ENCODE results near the gene PLCL1. TPM values are rescaled to one million over a fixed set of nuclear protein-coding genes. Genes with fewer than 3 reads are reported as not detected.

PLCL1 gene
- total and polyA plus RNA-seq, 8 donors = 0.93 to 28.7 (median 3.1) TPM

DNA sequence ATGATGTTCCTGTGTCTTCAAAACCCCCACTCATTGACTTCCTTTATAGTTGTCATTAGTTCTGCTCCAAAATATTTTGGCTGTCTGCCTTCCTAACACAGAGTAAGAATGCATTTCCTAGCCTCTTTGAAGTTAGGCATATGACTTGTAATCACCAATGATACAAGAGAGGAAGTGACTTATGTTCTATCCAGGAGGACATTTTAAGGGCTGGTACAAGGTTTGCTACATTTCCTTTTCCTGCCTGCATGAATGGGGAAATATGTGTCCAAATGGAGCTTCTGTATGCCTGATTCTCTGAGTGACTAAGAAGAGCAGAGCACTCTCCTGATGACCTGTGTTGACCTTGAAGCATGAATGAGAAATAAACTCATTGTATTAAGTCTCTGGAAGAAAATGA lies 115.1 kb downstream of the PLCL1 start:
- intact Hi-C loops (cut with DNase I; ENCODE audit: low total_unique reads) = no loop called here
- Histone ChIP-seq H3K27me3 (no peaks in the 10 kb centered on the region), H3K4me1 (peaks cover 0 to 17% (median 3%) of the 10 kb centered on the region in 4 donors), H3K36me3 (no peaks in the 10 kb centered on the region), H3K9me3 (no peaks in the 10 kb centered on the region), H3K4me3 (no peak overlapping the region), H3K27ac (no peak overlapping the region)
- TF ChIP-seq, protein P1, sequence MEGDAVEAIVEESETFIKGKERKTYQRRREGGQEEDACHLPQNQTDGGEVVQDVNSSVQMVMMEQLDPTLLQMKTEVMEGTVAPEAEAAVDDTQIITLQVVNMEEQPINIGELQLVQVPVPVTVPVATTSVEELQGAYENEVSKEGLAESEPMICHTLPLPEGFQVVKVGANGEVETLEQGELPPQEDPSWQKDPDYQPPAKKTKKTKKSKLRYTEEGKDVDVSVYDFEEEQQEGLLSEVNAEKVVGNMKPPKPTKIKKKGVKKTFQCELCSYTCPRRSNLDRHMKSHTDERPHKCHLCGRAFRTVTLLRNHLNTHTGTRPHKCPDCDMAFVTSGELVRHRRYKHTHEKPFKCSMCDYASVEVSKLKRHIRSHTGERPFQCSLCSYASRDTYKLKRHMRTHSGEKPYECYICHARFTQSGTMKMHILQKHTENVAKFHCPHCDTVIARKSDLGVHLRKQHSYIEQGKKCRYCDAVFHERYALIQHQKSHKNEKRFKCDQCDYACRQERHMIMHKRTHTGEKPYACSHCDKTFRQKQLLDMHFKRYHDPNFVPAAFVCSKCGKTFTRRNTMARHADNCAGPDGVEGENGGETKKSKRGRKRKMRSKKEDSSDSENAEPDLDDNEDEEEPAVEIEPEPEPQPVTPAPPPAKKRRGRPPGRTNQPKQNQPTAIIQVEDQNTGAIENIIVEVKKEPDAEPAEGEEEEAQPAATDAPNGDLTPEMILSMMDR (IDR thresholded peaks at IDR 0.05) = no peak
- no peak for TF ChIP-seq POLR2A (IDR thresholded peaks at IDR 0.05)
- TF ChIP-seq POLR2AphosphoS5 (IDR thresholded peaks at IDR 0.05) = no peak
- no peak for TF ChIP-seq EP300 (IDR thresholded peaks at IDR 0.05)
- DNase-seq = no peak

DNA sequence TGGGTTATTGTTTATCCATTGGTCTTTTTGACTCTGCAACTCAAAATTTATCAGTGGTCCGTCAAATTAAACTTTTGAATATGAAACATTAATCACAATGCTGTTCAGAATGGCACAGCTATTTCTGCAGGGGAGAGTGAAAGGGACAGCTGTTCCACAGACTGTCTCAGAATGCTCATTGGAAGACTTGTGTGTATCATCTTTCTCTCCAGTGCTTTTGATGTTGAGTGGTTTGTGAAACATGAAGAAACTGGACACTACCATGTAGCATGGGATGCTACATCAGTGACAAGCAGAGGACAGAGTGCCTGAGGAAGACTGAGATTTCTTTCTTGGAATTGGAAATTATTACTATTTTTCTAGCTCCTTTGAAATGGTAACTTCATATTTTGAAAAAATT lies 115.7 kb downstream of the PLCL1 start:
- WGBS, 5 donors = 82 to 97% (median 91%) methylated on average over 1 of the region's 1 CpG
- Histone ChIP-seq H3K27me3 (no peaks in the 10 kb centered on the region), H3K4me3 (no peak overlapping the region), H3K9me3 (no peaks in the 10 kb centered on the region), H3K27ac (no peak overlapping the region), H3K4me1 (peaks cover 0 to 12% (median 3%) of the 10 kb centered on the region in 4 donors), H3K36me3 (no peaks in the 10 kb centered on the region)
- no peak for TF ChIP-seq EP300 (IDR thresholded peaks at IDR 0.05)
- TF ChIP-seq POLR2A (IDR thresholded peaks at IDR 0.05) = no peak
- intact Hi-C loops (cut with DNase I; ENCODE audit: low total_unique reads) = no loop called here
- DNase-seq = no peak

DNA sequence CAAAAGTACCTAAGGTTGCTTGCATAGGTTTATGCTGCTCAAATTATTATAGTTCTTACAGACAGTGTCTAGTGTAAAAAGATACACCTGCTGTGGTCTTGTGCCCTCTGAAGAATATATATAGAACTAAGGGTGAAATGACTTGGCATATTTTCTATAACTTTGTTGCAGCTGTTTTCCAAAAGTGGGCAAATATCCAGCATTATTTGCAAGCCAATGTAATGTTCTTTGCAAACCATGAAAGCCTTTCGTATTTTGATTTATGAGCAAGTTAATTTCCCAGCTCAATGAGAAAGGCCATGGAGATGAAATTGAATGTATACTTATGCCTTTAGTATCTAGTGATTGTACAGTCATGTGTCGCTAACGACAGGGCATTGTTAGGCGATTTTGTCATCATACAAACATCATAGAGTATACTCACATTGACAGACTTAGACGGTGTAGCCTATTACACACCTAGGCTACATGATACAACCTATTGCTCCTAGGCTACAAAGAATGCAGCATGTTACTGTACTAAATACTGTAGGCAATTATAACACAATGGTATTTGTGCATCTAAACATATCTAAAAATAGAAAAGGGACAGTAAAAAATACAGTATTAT lies 116.3 kb downstream of the PLCL1 start:
- Histone ChIP-seq H3K27me3 (no peaks in the 10 kb centered on the region), H3K4me1 (peaks cover 0 to 7% (median 3%) of the 10 kb centered on the region in 4 donors), H3K27ac (no peak overlapping the region), H3K4me3 (no peak overlapping the region), H3K36me3 (no peaks in the 10 kb centered on the region), H3K9me3 (no peaks in the 10 kb centered on the region)
- TF ChIP-seq EP300 (IDR thresholded peaks at IDR 0.05) = no peak
- no peak for DNase-seq
- intact Hi-C loops (cut with DNase I; ENCODE audit: low total_unique reads) = no loop called here
- WGBS, 5 donors = 90 to 96% (median 93%) methylated on average over 5 of the region's 5 CpGs

DNA sequence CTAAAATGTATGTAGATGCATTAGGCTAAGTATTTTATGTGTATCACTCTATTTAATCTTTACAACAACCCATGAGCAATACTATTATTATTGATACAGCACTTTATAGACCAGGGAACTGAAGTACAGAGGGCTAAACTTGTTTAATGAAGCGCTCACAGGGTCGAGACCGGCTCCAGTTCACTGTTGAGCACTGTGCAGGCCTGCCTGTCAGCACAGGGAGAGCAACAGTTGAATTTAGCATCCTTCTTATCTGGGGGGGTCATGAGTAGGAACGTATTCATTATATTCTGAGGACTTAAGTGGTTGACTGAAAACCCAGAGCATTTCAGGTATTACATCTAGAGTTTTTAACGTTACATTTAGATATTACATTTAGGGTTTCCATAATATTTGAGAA lies 120.1 kb downstream of the PLCL1 start:
- Histone ChIP-seq H3K4me3 (no peak overlapping the region), H3K27me3 (no peaks in the 10 kb centered on the region), H3K4me1 (no peaks in the 10 kb centered on the region), H3K27ac (no peak overlapping the region), H3K36me3 (no peaks in the 10 kb centered on the region), H3K9me3 (no peaks in the 10 kb centered on the region)
- intact Hi-C loops (cut with DNase I; ENCODE audit: low total_unique reads) = no loop called here
- 84 to 94% (median 92%) methylated on average over 5 of the region's 5 CpGs for WGBS, 5 donors
- TF ChIP-seq EP300 (IDR thresholded peaks at IDR 0.05) (no peak), POLR2A (IDR thresholded peaks at IDR 0.05) (no peak), POLR2AphosphoS5 (IDR thresholded peaks at IDR 0.05) (no peak)
- TF ChIP-seq, protein P1 (IDR thresholded peaks at IDR 0.05) = no peak
- no peak for DNase-seq

DNA sequence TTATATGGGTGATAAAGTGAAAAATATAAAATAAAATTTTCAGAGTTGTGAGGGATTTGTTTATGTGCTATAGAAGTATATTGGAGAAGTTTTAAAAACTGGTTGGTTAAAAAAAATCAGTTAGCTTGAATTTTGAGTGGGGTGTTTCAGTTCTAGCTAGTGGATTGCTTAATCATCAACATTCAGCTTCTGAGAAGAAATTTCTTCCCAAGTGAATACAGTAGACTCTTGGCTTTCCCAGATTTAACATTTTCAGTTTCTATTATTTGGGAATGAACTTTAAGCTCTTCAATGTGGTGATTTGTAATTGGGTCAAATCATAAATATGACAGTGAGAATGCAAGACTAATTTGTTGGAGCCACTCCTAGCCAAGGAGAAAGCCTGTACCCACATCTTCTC lies 120.8 kb downstream of the PLCL1 start:
- H3K36me3 ChIP-seq = no peaks in the 10 kb centered on the region
- H3K4me1 ChIP-seq = no peaks in the 10 kb centered on the region
- intact Hi-C loops (cut with DNase I; ENCODE audit: low total_unique reads) = no loop called here
- no peaks in the 10 kb centered on the region for H3K9me3 ChIP-seq
- TF ChIP-seq POLR2AphosphoS5 (IDR thresholded peaks at IDR 0.05) (no peak), POLR2A (IDR thresholded peaks at IDR 0.05) (no peak), EP300 (IDR thresholded peaks at IDR 0.05) (no peak)
- TF ChIP-seq, protein P1 (IDR thresholded peaks at IDR 0.05) = no peak
- H3K4me3 ChIP-seq = no peak overlapping the region
- H3K27ac ChIP-seq = no peak overlapping the region
- no peak for DNase-seq
- no peaks in the 10 kb centered on the region for H3K27me3 ChIP-seq
